IPS-NIHi11 (cell line): ENCODE results near the gene PRPF6.
A peak's percentile ranks its signal among the peaks of the same experiment; 100 is the strongest.

Source experiments
- DNase-seq: peaks from one replicate; pipeline ENCODE4 v3.0.0; 2012; ENCODE audit warnings: mixed read lengths, low spot score

The PRPF6 gene

DNA sequence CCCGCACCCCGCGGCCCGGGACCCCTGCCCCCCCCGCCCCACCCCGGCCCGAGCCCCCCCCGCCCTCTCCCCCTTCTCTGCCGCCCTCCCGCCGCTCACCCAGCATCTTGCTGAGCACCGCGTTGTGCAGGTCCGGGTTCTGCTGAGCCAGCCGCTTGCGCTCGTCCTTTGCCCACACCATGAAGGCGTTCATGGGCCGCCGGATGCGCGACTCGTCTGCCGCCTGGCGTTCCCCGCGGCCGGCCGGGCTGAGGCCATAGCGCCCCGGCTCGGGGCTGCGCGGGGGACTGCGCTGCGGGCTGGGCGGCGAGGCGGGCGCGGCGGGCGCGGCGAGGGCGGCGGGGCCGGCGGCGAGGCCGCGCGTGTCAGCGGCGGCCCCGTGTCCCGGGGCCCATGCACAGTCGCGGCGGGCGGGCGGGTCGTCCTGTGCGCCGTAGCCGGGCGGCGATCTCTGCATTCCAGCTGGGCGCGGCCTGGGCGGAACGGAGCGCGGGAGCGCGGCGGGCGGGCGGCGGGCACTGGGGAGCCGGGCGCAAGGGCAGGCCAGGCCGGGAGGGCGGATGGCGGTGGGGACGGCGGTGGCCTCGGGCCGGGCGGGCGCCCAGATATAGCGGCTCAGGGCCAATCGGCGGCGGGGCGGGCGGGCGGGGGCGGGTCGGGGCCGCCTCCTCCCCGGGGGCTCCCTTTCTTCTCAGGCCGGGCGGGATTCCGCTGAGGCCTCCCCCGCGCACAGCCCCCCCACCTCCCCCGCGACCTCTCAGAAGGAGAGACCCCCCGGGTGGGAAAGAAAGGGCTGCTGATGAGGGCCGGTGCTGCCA, 68.3 kb downstream of the PRPF6 start, which contains the start of gene SOX18:
Gene SOX18, minus strand, starts transcription at position 580 of the 818 bp plus-strand sequence. Its CDS starts 123 bp downstream, at position 457.
- DNase-seq = peak; percentile 74

DNA sequence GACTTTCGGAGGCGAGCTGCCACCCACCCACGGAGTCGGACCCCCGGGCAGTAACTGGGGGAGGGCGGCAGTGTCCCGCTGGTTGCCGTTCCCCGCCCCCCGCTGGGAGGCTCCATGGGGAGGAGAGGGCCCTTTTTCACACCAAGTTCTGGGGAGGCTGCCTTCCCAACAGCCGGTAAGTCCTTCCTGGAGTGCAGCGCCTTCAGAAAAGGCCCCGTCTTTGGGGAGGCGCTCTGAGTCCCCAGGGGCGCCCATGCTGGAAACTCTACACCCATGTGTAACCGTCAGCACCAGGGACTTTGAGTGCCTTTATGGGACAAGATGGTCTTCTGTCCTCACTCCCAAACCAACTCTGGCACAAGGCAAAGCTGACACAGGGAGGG, 68.9 kb downstream of the PRPF6 start:
- DNase-seq = no peak

DNA sequence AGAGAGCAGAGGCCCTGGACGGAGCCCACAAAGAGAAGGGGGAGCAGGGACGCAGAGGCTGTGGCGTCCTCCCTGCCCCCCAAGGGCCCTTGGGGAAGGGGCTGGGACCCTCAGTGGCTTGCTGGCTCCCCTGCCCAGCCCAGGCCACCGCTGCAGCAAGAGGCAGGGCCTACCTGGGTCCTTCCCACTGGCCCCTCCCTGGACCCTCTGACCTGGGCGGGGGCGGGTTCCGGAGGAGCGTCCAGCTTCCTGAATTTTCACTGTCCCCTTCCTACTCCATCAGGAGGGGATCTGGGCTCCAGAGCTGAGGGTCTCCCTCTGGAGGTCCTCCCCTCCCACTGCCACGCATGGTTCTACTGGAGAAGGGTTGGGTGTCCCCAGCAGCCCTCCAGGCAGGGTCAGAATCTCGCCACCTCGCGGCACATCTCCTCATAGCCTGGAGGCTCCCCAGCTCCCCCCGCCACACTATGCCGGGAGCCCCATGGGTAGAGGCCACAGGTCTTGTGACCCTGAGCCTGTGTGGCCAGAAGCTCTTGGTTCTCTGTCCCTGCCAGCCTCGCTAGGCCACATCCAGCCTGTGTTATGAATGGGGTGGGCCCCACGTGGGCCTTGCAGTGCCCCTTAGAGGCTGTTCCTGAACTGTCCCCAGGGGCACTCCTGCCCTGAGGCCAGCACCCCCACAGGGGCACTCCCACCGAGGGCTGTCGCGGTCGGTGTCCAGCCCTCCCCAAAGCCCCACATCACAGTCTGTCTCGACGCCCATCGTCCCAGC, 69.5 kb downstream of the PRPF6 start:
- no peak for DNase-seq

DNA sequence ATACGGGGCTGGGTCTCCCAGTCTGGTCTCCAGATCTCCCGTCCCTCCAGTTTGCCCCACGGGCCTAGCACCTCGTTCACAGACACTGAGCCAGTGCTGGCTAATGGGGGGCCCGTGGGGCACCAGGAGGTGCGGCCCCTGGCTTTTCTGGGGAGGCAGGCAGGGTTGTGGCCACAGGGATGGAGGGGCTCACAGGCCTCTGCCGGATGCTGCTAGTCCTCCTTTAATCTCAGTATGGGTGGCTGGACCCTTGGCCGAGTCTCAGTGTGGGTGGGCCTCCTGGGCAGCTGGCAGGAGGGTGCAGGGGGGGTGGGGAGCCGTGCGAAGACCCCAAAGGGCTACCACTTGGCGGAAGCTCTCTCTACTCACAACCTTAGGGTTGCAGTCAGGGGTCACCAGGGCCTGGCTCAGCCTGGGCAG, 70.1 kb downstream of the PRPF6 start:
- no peak for DNase-seq

DNA sequence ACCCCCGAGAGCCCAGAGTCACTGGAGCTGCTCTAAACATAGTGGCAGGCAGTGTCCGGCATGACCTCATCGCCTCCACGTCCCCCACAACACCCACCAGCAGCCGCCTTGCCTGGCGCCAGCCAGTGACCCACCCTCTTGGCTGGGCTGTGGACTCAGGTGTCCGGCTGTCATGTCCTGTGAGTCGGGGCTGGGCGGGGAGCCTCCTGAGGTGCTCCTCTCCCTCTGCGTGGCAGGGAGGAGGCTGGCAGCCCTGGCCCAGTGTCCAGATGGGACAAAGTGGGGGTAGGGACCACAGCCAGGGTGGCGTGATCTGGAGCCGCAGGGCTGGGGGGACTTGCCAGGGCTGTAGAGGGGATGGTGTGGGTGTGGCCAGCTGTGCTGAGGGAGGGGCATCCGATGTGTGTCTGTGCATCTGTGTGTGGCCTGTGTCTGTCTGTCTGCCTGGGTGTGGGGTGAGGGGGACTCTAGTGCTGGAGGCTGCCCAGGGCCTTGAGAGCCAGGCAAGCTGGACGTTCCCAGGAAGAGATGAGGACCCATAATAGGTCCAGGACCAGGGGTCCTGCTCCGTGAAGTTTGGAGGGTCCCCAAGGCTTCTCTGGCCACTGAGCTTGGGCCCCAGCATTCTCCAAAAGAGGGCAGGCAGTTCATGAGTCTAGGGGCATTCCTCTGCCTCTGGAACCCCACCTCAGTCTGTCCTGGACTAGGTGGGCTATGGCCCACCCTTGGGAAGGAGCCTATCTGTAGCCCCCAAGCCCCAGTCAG, 70.8 kb downstream of the PRPF6 start:
- DNase-seq = no peak

DNA sequence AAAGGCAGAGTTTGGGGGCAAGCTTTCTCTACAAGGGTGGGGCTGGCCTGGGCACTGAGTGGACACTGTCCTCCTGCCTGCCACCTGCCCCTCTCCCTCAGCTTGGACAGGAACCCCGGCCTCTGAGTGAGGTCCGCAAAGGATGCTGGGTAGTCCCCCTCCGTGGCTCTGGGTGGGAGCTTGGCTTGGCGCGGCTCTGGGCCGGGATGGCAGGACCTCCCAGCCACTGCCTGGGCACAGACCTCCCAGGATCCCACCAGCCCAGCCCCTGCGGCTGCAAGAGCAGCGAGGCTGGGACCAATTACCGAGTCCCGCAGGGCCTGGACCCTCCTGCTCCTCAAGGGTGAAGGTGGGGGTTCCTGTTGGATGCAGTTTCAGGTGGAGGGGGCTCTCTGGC, 71.4 kb downstream of the PRPF6 start:
- DNase-seq = no peak

DNA sequence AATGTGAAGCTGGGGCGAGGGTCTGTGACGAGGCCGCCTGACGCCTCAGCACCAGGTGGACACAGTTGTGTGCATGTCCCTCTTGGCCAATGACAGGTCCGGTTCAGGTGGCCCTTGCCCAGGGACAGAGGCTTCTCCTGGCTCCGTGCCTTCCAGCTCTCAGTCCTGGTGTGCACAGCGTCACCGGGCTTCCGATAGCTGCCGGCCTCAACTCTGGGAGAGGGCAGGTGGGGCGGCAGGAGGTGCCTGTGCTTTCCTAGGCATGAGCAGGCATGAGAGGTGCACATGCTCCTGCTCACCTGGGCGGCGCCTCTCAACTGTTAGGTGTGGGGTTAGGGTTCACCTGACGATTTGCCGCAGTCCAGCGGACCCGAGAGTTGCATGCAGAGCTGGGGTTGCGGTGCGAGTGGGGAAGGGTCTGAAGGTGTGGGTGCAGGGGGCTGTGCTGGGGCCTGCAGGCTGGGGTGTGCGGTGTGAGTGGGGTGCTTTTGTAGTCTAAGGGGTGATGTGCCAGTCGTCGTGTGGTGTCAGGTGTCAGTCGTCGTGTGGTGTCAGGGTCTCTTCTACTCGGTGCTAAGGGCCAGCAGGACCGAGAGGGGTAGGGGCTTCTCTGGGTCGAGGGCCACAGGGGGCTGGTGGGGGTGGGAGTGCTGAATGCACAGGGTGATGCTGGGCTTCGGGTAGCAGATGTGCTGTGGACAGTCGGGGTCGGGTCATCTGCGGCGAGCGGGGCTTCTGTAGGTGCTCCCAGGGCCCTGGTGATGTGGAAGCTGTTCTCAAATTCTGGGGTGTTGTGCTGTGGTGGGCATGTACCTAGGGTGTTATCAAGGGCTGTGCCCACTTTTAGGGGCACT, 72.3 kb downstream of the PRPF6 start:
- no peak for DNase-seq

DNA sequence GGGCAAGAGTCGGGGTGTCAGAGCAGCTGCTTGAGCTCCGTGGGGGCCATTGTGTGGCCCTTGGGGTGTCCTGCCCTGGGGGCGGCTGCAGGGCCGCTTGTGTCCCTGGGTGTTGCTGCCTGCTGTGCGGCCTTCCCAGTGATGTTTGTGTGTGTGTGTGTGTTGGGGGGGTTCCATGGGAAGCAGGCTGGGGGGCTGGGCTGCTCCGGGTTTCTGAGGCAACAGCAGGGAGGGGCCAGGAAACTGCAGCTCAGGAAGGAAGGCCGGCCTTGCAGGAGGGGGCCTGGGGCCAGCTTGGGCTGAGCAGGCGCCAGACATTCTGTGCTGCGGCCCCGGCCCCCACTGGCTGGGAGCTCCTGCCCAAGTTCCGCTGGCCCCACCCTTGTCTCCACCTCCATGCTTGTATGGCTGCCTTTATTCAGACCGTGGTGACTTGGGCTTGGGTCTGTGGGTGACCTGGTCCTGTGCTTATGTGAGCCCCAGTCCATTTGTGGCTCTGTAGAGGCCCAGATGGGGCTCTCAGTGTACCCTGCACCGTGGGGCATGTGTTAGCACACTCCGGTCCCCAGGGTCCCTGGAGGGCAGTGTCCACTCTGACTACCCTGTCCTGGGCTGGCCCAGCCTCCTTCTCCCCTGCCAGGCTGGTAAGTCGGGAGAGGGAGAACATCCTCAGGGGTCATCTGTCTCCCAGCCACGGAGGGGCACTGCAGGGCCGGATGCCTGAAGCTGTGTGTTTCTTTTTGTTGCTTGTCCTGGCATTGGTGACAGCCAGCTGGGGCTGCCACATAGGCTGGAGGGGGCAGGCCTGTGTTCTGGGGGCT, 73.1 kb downstream of the PRPF6 start:
- peak; percentile 73 for DNase-seq

DNA sequence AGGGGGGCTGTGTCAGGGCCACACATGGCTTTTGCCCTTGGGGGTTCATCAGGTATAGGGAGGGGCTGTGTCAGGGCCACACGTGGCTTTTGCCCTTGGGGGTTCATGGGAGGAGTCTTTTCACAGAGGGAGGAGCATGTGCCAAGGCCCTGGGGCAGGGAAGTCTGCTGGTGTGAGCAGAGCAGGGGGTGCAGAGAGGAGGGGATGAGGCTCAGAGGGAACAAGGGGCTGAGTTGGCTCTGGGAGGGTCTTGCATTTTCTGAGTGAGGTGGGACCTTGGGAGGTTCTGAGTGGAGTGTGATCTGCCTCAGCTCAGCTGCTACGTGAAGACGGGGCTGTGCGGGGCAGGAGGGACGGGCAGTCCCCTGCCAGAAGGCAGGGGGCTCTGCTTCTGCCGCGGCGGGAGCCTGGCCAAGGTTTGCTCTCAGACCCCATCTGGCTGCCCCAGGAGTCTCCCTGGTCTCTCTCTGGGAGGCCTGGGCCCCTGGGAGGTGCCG, 74.5 kb downstream of the PRPF6 start:
- no peak for DNase-seq

DNA sequence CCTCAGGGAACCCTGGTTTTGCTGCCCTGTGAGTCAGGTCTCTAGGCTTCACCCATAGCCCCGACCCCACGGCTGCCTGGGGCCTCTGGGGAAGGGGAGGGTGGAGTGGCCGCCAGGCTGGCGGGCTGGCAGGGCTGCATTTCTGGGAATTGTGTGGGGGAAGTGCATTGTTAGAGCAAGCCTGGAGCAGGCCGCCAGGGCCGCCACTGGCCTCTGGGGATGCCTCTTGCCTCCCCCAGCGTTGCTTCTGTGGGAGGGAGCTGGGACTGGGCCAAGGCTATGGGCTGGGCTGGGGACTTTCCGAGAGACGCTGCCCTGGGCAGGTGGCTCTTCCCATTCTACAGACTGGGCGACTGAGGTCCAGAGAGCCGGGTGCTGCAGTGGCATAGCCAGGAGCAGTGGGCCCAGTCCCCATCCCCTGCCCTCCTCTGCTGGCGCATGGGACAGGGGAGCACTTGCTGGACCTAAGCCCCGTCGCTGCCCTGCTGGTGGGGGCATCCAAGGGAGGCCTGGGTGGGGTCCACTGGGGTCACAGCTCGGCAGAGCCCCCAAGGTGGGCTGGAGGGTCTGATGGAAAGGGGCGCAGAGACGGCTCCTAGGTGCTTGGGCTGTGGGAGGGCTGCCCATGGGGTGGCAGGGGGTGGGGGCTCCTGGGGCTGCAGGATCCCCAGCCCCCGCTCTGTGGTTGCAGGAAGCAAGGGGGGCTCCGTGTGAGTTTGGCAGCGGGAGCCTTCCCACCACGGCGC, 75.1 kb downstream of the PRPF6 start:
- DNase-seq = no peak

DNA sequence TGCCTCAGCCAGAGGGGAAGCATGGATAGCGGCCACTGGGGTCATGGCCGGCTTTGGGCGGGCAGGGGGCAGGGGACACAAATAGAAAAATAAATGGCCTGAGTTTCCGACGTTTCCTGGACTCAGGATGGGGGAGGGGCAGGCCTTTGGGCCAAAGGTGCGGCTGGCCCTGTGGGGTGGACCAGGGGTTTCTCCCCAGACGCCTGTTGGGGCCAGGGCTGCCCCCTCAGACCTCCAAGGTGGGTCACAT, 75.6 kb downstream of the PRPF6 start:
- no peak for DNase-seq

DNA sequence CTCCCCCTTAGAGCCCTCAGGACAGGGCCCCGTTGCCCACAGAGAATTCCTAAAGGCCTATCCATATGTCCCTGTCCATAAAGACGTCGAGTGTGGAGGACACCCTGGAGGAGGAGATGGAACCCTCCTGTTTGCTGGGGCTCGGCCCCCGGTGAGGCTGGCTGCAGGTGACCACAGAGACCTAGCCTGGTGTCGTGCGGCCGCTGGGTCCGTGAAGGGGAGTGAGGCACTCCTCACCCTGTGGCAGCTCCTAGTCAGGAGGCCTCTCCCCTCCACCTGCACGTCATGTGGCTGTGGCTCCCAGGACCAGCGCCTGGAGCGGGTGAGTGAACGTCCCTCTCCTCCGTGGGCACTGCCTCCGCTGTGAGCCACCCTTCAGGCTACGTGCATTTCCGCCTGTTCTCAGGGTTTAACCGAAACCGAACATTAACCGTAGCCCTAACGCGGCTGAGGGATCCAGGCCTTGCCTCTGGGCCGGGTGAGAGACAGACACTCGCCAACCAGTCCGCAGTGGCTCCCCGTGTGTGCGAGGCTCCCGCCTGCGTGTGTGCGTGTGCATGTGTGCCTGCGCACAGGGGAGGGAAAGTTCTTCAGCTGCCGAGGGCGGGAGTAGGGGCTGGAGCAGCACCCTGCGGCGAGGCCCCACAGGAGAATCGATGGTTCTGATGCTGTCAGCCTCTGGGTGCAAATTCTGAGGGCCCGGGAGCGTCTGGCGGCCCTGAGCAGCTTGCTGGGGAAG, 76.1 kb downstream of the PRPF6 start:
- DNase-seq = no peak

DNA sequence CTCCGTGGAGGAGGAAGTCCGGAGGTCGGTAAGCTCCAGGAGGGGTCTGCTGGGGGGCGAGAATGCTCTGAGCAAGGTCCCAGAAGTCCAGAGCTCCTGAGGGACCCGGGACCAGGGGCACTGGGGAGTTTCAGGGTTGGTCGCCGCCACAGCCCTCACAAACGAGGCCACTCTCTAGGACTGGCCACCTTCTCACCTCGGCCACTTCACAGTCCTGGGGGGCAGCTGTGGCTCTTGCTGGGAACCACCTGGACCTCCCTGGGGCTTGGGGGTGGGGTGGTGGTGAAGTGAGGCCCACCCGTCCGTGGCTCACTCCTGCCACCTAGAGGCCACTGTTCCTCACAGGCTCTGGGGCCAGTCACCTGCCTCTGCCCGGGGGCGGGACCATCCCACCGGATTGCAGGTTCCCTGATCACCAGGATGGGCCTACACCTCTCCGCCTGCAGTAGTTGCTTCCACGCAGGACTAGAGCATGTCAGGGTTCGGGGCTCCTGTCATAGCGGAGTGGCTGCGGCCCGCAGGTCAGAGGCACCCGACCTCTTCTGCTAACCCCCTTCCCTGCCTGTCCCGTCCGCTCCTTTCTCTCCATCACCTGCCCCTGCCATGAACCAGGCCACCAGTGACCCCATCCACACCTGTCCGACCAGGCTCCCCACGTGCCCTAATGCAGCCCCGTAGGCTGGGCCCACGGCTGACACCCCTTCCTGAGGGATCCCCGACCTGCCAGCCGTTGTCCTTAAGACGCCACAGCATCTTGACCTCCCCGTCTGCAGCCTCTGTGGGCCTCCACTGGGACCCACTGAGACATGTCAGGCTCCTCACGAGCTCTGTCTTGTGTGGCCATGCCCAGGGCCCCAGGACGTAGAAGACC, 76.9 kb downstream of the PRPF6 start:
- peak; percentile 92 for DNase-seq

DNA sequence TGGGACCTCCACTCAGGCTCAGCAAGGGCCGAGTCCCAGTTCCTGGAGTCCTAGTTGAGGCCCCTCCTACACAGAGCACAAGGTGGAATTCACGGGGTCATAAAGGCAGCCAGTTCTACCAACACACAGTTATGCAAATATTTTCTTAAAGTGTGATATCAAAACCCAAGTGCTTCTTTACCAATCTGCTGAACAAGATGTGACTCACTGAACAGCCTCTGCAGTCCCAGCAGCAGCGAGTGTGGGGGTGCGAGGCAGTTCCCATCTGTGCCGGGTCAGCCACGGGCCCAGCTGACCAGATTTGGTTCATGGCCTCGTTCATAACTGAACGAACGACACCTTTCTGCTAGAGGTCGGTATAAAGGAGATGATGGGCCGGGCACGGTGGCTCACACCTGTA, 77.6 kb downstream of the PRPF6 start:
- no peak for DNase-seq

DNA sequence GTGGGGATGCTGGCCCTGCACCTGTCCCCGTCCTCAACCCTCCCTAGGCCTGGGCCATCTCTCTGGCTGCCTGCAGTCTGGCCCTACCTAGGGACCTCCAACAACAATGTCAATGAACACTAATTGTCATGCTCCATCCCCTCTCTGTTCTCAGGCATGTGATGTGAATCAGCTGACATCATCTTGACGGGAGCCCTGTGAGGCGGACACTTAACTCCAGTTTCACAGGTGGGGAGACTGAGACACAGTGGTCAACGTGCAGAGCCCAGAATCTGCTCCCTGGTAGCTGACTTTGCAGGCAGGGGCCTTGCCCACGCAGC, 81.3 kb downstream of the PRPF6 start:
- no peak for DNase-seq

DNA sequence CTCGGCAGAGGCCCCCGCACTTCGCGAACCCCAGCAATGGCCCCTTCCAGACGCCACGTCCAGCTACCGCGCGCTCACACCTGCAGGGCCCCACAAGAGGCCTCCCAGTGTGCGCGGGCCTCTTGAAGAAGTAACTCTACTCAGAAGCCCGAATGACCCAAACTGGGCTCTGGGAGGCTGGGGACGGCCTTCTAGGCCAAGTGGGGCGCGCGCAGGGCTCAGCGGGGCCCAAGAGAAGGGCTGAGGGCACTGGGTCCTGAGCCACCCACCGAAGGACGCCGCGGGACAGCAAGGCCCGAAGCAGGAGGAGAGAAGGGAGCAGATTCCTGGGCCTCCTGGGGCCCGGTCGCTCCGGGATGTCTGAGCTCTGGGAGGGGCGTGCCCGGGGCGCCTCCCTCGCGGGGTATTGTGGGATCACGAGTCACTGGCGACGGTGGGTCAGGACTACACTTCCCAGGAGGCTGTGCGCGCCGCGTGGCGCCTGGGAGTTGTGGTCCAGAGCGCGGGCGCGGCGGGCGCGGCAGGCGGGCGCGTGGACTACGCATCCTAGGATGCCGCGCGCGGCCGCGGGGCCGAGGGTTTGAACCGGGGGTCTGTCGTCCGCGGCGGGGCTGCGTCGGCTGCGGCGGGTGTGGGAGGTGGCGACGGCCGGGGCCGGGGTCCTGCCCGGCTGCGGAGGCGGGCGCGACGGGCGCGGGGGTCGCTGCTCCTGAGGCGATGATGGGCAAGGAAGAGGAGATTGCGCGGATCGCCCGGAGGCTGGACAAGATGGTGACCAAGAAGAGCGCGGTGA, 81.9 kb downstream of the PRPF6 start, which contains the start of gene TCEA2:
Gene TCEA2, plus strand, starts transcription at position 603 of the 793 bp plus-strand sequence. Its CDS starts 115 bp downstream, at position 718.
- peak; percentile 97 for DNase-seq

DNA sequence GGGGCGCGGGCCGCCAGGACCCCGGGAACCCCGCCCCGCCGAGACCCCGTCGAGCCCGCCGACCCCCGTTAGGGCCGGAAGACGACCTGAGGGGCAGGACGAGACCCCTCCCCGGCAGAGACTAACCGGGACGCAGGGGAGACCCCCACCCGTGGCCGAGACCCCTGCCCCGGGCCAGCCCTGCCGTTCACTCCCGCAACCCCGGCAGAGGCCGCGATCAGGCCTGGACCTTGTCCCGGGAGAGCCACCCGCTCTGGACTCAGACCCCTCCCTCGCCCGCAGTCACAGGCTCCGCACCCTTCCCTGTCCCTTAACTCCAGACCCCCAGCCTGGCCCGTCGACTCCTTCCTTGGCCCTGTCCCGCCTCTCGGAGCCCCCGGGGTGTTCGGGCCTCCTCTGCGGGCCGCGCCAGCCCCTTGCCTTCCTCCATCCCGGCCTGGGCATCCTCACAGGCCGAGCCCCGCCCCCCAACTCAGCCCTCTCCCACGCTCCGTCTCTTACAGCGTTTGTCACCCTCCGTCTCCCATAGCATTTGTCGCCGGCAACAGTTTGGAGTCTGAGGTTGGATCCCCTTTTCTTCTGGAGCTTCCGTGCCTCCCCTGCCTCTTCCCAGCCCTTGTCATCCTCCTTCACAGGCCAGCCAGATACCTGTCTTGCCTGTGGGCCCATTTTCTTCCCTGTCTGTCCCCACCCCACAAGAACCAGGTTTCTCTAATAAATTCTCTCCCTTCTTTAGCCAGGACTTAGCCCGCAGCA, 82.6 kb downstream of the PRPF6 start:
- DNase-seq = no peak
